Activated CD4-positive, alpha-beta T cell treated with anti-CD3 and anti-CD28 coated beads, Interleukin-2, Interleukin-4, amounts not matched to agents 100 ng/mL and 50 ng/mL, durations not matched to agents 16 hours and 8 hours (primary cell): Measurements from ENCODE around the gene ZNF324.
"Not testable (repeated sequence)": the region's sequence is repeated elsewhere in the genome, so short reads cannot be mapped to it uniquely, and the experiment has no call there.

Experiments
- DNase-seq: peaks from one replicate; pipeline ENCODE4 v3.0.0-alpha.2; 2020; ENCODE audit warnings: low spot score

Gene ZNF324

GRCh38 chr19:58471736-58472135 lies 4.9 kb downstream of the ZNF324 start:
- no peak for DNase-seq

- DNase-seq = no peak
Observed at GRCh38 chr19:58473775-58474174, 6.9 kb downstream of the ZNF324 start.

GRCh38 chr19:58474291-58474996 lies 7.6 kb downstream of the ZNF324 start:
- DNase-seq = no peak

GRCh38 chr19:58474997-58475713 lies 8.3 kb downstream of the ZNF324 start:
- no peak for DNase-seq

GRCh38 chr19:58475714-58476497 lies 9.0 kb downstream of the ZNF324 start, which contains the start of gene ZNF446:
Gene ZNF446 (plus strand): TSS chr19:58476352. CDS start chr19:58477219, 867 bp downstream.
- peak; percentile 97 for DNase-seq

- DNase-seq = no peak
Observed at GRCh38 chr19:58476498-58477015, 9.7 kb downstream of the ZNF324 start.

- DNase-seq = no peak
Observed at GRCh38 chr19:58477130-58477529, 10.2 kb downstream of the ZNF324 start.

- DNase-seq = no peak
Observed at GRCh38 chr19:58477871-58478270, 11.0 kb downstream of the ZNF324 start.

- no peak for DNase-seq
Observed at GRCh38 chr19:58479303-58479702, 12.4 kb downstream of the ZNF324 start.

- no peak for DNase-seq
Observed at GRCh38 chr19:58479736-58480480, 13.0 kb downstream of the ZNF324 start.

GRCh38 chr19:58480481-58480830 lies 13.6 kb downstream of the ZNF324 start:
- no peak for DNase-seq

GRCh38 chr19:58480831-58481230 lies 14.0 kb downstream of the ZNF324 start:
- DNase-seq = no peak

GRCh38 chr19:58482372-58482771 lies 15.5 kb downstream of the ZNF324 start:
- no peak for DNase-seq

GRCh38 chr19:58483776-58484175 lies 16.9 kb downstream of the ZNF324 start:
- DNase-seq = no peak

GRCh38 chr19:58484349-58484748 lies 17.5 kb downstream of the ZNF324 start:
- DNase-seq = not testable (repeated sequence)

- no peak for DNase-seq
Observed at GRCh38 chr19:58491393-58491792, 24.5 kb downstream of the ZNF324 start.

GRCh38 chr19:58492265-58492664 lies 25.4 kb downstream of the ZNF324 start:
- no peak for DNase-seq

- no peak for DNase-seq
Observed at GRCh38 chr19:58497634-58498170, 30.8 kb downstream of the ZNF324 start.

GRCh38 chr19:58498316-58499020 lies 31.6 kb downstream of the ZNF324 start:
- no peak for DNase-seq

GRCh38 chr19:58499021-58499927 lies 32.4 kb downstream of the ZNF324 start:
- DNase-seq = peak; percentile 100
